NCI-H2196 treated with DMSO at 0.1 percent for 48 hours (cell line): Measurements from ENCODE around the gene RNF135.
"Not testable (repeated sequence)": the region's sequence is repeated elsewhere in the genome, so short reads cannot be mapped to it uniquely, and the experiment has no call there.

Experiments
- DNase-seq: peaks from one replicate; lab custom pipeline; 2025; ENCODE audit not compliant: unreplicated experiment; lab: John Stamatoyannopoulos, UW

The RNF135 gene

DNA sequence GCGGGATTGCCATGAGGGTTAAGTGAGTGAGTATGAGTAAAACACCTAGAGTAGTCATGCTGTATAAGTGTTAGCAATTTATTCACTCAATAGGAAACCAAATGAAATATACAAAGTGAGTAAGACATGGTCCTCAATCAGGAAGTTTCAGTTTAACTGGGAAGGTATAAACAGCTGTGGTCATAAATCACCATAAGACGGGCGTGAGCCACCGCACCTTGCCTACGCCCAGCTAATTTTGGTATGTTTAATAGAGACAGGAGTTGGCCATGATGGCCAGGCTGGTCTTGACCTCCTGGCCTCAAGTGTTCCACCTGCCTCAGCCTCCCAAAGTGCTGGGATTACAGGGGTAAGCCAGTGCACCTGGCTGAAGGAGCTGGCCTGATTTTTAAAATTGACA is 27.0 kb downstream of the RNF135 start:
- no peak for DNase-seq

DNA sequence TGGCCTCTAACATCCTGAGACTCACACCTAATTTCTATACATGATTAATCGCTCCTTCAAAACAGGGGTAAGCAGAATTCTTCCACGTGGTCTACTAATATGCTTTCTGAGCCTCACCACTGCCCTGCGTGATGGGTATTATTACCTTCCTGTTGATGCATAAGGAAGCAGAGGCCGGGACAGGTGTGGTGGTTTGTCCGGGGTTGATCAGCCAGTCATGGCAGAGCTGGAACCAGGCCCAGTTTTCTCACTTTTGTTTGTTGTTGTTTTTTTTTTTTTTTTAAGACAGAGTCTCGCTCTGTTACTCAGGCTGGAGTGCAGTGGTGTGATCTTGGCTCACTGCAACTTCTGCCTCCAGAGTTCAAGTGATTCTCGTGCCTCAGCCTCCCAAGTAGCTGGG is 31.2 kb downstream of the RNF135 start:
- DNase-seq, result no peak

DNA sequence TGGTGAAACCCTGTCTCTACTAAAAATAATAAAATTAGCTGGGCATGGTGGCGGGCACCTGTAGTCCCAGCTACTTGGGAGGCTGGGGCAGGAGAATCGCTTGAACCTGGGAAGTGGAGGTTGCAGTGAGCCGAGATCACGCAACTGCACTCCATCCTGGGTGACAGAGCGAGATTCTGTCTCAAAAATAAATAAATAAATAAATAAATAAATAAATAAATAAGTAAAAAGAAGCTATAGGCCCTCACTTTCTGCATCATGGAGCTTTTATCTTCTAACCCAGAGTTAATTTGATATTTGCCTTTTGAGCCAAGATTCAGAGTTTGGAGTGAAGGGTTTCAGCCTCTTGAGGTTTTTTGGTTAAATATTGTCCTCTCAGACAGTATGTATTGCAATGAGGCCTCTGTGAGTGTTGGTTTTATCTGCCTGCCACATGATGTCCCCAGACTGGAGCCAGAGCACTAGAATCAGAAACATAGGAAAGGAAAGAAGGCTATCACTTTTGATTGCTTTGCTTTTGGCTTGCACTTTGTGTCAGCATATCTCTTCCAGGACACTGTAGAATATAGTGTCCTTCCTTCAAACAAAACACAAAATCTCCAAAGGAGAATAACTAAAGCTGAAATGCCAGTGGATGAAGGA is 32.5 kb downstream of the RNF135 start:
- DNase-seq, result no peak

DNA sequence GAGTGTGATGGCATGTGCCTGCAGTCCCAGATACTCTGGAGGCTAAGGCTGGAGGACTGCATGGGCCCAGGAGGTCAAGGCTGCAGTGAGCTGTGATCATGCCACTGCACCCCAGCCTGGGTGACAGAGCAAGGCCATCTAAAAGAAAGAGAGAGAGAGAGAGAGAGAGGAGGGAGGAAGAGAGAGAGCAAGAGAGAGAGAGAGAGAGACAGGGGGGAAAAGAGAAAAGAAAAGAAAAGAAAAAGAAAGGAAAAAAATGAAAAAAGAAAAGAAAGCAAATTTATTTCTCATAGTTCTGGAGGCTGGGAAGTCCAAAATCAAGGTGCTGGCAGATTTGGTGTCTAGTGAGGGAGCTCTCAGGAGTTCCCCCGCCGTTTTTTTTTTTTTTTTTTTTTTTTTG is 33.3 kb downstream of the RNF135 start:
- no peak for DNase-seq

DNA sequence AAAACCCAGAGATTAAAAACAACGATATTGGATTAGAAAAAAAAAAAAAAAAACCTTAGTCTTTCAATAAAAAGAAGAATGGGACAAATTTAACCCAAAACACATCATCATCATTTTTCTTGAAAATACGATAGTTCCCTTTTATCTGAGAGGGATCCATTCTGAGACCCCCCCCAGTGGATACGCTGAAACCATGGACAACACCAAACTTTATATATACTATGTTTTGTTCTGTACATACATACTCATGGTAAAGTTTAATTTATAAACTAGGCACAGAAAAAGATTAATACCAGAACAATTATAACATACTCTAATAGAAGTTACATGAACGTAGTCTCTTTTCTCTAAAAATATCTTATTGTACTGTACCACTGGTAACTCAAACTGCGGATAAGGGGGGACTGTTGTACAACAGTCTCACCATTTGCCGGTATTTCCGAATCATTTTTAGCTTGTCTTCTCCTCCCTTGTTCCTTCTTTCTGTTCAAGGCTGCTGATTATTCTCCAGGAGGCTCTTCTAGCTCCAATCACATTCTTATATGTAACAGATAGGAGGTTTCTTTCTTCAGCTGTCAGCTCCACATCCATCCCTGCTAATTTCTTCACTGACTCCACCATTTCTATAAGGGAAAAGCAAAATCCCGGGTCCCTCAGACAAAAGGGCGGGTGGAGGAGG is 37.0 kb downstream of the RNF135 start:
- no peak for DNase-seq

DNA sequence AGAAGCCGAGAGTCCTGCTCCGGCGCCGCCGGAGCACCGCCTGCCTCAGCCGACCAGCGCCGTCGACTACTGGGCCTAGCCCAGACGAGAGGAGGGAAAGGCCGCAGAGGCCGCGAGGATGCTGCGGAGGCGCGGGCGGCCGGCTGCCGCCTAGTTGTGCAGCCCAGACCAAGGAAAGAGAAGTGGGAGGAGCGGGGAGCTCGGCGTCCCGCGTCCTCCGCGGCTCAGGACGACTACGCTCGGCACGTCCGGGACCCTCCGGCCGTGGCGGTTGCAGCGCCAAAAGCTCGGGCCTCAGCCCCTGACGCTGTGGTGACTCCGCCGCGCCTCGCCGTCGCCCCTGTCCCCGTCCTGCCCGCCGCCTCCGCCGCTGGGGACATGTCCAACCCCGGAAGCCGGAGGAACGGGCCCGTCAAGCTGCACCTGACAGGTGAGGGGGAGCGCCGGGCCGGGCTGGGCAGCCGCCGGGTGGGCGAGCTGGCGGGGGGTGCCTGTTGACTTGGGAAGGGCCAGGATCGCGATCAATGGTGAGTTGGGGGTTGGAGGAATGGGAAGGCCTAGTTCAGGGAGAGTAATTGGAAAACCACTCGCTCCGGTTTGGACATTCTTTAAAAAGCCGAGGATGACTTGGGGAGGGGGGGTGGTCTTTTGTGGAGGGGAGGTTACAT is 37.7 kb downstream of the RNF135 start:
- DNase-seq, result no peak

DNA sequence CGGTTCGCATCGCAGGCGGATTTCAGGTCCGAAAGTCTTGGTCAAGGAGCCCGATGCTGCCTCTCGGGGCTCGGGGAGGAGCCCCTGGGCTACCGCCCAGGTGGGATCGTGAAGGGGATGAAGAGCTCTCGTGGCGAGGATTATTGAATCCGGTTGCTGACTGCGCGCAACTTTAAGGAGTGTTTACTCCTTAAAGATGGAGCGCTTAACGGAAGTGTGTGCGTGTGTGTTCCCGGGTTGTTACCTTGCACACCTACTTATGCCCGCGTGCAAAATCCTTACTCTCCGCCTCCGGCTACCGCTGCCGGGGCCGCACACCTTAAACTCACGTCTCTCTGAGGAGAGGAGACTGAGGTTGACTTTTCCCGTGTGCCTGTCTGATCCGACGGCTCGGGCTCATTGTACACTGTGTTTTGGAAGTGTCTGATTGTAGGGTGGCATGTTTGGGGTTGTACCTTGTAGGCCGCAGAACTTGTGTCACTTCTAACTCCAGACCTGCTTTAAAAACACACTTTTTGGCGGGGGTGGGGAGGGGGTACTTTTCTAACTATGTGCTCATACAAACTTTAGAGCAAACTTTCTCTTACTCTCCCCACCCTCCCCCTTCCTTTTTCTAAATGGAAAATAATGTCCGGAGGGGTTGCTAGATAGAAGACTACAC is 38.3 kb downstream of the RNF135 start:
- not testable (repeated sequence) for DNase-seq

DNA sequence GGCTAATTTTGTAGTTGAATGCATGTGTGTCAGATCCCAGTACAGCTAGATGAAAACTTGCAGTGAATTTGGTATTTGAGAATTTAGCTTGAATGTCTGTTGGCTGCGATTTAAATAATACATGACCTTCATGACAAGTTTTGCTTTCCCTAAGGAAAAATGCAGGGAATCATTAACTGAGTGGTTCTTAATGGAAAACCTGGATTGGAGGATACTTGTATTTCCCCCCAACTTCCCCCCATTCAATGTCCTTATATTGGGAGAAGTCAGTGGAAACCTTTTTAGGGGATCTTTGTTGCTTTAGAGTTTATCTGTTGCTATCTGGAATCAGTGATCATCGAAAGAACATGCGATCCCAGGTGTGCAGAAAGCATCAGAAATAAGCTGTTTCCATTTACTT is 39.2 kb downstream of the RNF135 start:
- DNase-seq, result not testable (repeated sequence)

DNA sequence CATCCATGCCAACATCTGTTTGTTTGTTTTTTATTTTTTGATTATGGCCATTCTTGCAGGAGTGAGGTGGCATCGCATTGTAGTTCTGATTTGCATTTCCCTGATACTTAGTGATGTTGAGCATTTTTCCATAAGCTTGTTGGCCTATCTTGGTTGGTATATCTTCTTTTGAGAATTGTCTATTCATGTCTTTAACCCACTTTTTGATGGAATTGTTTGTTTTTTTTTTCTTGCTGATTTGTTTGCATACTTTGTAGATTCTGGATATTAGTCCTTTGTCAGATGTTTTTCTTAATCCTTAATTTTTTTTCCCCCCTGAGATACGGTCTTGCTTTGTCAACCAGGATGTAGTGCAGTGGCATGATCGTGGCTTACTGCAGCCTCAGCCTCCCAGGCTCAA is 43.0 kb downstream of the RNF135 start:
- no peak for DNase-seq

DNA sequence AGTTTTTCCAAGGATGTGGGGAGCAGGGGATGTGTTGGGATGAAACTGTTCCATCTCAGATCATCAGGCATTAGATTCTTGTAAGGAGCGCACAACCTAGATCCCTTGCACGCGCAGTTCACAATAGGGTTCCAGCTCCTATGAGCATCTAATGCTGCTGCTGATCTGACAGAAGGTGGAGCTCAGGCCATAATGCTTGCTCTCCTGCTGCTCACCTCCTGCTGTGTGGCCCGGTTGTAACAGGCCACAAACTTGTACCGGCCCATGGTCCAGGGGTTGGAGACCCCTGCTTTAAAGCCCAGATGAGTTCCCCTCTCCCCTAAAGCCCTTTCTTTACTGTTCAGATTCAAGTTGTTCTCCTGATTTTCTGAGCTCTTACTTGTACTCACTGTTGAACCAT is 44.8 kb downstream of the RNF135 start:
- DNase-seq, result no peak

DNA sequence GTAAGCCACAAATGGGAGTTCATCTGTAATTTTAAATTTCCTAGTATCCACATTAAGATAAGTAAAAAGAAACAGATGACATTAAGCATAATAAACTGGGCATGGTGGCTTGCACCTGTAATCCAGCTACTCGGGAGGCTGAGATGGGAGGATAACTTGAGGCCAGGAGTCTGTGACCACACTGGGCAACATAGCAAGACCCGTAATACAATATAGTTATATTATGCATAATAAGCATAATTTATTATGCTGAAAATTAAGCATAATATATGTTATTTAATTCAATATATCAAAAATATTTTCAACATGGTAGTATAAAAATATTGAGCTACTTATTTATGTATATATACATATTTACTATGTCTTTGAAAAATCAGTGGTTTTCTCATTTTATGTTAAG is 48.2 kb downstream of the RNF135 start:
- no peak for DNase-seq

DNA sequence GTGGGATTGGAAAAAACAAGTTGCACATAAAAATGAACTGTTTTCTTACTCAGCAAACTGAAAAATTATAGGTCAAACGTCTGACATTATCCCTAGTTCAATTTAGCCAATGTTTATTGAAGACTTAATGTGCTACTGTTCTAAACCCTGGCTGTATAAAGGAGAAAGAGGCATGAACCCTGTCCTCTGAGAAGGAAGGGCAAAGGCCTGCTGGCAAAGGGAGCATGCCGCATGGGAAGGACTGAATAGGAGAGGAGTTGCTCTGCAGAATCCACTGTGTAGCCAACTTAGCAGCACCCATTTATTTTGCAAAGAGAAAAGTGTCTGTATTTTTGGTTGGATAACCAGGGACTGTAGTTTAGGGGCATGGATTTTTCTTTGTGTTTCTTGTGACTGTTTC is 52.3 kb downstream of the RNF135 start:
- DNase-seq, result not testable (repeated sequence)

DNA sequence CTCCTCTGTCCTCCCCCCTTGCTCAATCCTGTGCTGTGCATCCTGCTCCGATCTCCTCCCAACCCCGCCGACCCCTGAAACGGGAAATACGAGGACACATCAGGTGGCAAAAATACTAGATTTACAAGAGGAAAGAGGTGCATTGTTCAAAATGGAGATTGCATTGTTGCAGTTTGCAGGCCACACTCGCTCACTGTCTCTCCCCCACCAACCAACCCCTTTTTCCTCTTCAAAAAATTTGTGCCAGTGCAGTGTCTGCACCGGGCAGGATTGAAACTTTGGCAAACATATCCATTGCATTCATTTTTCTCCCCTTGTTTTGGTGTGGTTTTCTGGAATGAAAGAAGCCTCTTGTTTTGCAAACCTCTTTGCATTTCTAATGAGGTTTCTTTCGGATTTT is 61.0 kb downstream of the RNF135 start:
- no peak for DNase-seq

DNA sequence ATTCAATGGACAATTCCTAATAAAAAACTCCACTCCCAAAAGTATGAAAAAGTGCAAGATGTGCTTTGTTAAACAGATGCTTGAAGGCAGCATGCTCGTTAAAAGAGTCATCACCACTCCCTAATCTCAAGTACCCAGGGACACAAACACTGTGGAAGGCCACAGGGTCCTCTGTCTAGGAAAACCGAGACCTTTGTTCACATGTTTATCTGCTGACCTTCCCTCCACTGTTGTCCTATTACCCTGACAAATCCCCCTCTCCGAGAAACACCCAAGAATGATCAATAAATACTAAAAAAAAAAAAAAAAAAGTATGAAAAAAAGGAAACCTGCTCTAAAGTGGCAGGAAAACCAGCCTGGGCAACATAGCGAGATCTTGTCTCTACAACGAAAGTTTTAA is 64.8 kb downstream of the RNF135 start:
- DNase-seq, result not testable (repeated sequence)

DNA sequence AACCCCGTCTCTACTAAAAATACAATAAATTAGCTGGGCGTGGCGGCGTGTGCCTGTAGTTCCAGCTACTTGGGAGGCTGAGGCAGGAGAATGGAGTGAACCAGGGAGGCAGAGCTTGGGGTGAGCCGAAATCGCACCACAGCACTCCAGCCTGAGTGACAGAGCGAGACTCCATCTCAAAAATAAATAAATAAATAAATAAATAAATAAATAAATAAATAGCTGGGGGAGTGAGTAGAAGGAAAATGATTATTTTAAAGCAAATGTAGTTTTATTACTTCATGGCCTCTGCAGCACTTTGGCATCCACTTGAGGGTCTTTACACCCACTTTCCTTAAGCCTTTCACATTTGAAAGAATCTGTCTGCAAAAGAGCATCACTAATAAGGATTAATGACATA is 70.0 kb downstream of the RNF135 start:
- DNase-seq, result not testable (repeated sequence)

DNA sequence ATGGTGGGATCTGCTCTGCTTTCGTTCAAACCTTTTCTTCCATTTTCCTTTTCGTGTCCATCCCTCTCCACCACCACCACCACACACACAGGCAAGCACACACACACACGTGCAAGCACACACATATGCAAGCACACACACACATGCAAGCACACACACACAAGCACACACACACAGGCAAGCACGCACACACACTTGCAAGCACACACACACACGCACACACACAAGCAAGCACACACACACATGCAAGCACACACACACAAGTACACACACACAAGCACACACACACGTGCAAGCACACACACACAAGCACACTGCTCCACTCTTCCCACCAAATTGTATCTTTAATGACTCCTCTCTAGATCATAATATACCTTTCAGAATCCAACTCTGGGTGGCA is 71.5 kb downstream of the RNF135 start:
- DNase-seq, result not testable (repeated sequence)

DNA sequence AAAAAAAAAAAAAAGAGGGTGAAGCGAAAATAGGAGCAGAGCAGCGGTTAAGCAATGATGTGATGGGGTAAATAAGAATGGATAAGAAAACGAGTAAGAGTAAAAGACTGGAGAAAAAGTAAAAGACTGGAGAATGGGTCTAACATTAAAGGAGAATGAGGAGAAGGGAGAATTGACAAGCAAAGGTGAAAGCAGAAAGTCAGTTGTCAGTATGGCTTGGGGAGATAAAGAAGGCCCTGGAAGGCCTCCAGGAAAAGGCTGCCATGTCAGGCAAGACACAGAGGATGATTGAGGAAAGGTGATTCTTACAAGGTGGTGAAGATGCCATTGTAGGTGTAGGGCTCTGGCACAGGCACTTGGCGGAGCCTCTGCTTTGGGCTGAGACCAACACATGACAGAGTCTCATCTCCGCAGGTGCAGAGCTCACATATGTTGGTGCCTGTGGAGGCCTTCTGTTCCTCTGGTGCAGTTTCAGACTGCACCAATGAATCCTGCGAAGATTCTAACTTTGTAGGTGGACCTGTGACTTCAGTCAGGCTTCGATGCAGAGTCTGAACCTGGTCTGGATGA is 76.1 kb downstream of the RNF135 start:
- not testable (repeated sequence) for DNase-seq

DNA sequence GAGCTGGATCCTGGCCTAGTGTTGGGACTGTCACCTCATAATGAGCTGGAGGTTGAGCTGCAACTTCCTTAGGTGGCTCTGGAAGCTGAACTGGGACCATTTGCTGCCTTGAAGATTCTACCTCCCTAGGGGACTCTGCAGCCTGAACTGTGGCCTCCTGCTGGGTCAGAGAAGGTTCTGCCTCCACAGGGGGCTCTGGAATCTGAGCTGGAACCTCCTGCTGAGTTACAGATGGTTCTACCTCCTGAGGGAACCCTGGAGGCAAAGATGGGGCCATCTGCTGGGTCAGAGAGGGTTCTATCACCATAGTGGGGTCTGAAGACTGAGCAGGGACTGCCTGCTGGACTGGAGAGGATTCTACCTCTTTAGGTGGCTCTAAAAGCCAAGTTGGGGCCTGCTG is 77.3 kb downstream of the RNF135 start:
- DNase-seq, result no peak

DNA sequence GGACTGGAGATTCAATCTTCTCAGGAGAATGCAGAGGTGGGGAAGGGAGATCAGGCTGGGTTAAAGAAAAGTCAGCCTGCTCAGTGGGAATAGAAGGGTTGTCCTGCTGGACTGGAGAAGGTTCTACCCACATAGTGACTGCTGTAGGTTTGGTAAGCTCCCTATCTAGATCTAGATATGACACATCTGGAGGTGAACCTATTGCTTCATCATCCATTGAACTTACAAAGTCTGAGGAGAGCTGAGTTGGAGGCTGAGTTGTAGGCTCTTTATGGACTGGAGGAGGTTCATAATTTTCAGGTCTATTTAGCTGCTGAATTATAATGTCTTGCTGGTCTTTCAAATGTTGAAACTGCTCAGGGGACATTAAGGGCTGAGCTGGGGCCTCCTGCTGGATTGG is 77.9 kb downstream of the RNF135 start:
- DNase-seq, result no peak
